ENCODE measurements around the gene SNRPN.
"Not testable (repeated sequence)": the region's sequence is repeated elsewhere in the genome, so short reads cannot be mapped to it uniquely, and the experiment has no call there.

Gene SNRPN

DNA sequence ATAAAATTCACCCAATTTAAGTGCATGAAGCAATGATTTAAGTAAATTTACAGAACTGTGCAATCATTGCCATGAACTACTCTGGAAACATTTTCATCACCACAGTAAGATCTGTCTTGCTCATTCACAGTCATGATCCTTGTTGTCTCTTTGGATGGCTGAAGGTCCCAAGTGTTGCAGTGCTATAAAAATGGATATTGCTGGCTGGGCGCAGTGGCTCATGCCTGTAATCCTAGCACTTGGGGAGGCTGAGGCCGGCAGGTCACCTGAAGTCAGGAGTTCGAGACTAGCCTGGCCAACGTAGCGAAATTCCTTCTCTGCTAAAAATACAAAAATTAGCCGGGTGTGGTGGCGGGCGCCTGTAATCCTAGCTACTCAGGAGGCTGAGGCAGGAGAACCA is 17.0 kb downstream of the SNRPN start:
- DNase-seq = no peak

DNA sequence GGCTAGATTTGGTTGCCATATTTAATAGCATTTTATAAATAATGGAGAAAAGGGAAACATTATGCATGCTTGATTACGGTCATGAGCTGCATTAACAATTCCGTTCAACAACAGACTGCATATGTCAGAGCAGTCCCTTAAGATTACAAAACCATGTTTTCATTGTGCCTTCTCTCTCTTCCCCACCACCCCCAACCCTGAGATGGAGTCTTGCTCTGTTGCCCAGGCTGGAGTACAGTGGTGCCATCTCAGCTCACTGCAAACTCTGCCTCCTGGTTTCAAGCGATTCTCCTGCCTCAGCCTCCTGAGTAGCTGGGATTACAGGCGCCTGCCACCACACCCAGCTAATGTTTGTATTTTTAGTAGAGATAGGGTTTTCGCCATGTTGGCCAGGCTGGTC is 17.9 kb downstream of the SNRPN start:
- not testable (repeated sequence) for DNase-seq

DNA sequence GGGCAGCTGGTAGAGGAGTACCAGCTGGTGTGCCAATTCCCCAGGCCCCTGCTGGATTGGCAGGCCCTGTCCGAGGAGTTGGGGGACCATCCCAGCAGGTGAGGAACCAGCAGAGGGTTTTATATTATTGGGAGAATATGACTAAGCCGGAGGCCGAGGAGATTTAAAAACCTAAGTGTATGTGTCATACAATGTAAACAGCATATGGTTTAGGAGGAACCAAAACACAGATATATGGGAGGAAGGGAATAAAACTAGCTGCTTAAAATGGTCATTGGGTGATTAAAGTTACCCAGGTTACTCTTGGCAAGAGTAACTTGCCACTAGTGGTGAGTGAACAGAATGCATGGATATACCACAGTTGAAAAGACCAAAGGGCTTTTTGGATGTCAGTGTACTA is 22.1 kb downstream of the SNRPN start:
- no peak for DNase-seq

DNA sequence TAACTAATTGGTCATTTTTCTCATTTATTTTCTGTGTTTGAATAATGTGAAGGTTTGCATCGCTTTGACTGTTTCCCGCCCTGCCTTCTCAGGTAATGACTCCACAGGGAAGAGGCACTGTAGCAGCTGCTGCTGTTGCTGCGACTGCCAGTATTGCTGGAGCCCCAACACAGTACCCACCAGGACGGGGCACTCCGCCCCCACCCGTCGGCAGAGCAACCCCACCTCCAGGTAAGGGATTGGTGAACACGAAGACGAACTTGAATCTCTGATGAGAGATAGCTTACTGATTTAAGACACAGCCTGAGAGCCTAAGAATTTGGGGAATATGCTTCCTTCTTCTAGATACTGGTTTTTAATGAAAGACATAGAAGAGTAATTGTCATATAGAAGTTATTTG is 22.9 kb downstream of the SNRPN start:
- DNase-seq = no peak

DNA sequence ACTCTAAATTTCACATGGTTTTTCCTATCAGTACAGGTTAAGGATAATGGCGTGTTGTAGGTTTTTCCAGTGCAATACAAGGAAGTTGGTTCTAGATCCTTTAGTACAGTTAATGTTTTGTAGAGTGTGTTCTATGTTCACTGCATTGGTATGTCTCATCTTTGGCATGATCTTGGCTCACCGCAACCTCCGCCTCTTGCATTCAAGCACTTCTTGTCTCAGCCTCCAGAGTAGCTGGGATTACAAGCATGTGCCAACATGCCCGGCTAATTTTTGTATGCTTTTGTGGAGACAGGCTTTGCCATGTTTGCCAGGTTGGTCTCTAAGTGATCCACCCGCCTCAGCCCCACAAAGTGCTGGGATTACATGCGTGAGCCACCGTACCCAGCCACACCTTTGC is 30.4 kb downstream of the SNRPN start:
- no peak for DNase-seq

DNA sequence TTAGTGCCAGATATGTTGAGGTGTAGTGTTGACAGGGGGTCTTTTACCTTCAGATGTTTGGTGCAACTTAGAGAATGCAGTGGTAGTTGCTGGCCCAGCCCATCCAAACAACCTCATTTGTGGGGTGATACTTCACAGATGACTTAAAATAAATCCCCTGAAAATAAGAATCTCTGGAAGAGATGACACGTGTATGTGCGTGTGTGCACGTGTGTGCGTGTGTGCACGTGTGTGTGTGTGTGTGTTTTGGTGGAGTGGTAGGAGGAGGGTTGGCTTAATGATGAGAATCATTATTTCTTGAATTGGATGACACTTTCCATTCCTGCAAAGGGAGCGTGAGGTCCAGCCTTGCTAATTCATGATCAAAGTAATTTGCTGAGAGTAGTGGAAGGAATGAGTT is 31.9 kb downstream of the SNRPN start:
- no peak for DNase-seq

DNA sequence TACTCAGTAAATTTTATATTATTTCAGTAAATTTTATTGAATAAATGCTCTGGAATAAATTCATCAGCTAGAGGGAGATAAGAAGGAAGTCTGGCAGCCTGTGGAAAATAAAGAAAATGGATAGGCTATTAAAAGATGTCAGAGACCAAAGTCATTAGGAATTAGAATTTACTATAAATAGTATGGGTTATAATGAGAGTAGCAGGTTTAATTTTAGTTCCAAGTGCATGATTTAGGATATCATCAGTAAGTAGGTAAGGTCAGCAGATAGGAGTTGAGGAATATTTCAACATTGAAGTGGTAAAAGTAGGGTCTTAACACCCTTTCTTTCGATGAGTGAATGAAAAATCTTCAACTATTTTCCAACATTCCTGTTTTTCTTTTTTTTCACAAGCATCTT is 64.6 kb downstream of the SNRPN start:
- DNase-seq = no peak

DNA sequence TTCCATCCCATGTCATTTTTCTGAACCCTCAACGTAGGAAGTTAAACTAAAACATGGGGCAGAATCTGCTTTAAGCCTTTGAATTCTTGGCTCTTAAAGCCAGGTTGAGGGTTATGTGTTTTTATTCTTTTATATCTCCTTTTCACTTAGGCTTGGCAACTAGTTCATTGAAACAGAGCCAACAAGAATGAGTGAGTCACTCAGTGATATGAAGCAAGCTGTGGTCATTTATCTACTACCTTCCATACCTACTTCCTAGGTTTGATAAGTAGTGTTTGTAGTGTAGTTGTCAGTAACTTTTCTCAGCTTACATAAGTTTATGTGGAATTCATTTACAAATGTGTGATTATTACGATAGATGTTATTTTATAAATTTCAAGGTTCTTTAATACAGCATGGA is 67.4 kb downstream of the SNRPN start:
- DNase-seq = no peak

Data from NCI-H1092 treated with DMSO at 0.1 percent for 48 hours (cell line).